Epithelial cell of esophagus (primary cell): ENCODE measurements around the gene VASP.

ENCODE experiments used
- DNase-seq: peaks from one replicate; pipeline ENCODE4 v3.0.0; 2010; ENCODE audit warnings: low read depth
- H3K4me3 ChIP-seq: 2 replicates; pipeline ENCODE4 v1.5.1; 2011; ENCODE audit warnings: mild to moderate bottlenecking, low read length, control low read depth
- TF ChIP-seq, protein P1 (sequence below): IDR thresholded peaks from 2 replicates; pipeline ENCODE4 v1.5.1; 2011; ENCODE audit warnings: low read depth, mild to moderate bottlenecking, low read length, control low read depth, inconsistent platforms; ENCODE audit not compliant: insufficient read depth; ENCODE audit errors: missing control alignments

Gene VASP

DNA sequence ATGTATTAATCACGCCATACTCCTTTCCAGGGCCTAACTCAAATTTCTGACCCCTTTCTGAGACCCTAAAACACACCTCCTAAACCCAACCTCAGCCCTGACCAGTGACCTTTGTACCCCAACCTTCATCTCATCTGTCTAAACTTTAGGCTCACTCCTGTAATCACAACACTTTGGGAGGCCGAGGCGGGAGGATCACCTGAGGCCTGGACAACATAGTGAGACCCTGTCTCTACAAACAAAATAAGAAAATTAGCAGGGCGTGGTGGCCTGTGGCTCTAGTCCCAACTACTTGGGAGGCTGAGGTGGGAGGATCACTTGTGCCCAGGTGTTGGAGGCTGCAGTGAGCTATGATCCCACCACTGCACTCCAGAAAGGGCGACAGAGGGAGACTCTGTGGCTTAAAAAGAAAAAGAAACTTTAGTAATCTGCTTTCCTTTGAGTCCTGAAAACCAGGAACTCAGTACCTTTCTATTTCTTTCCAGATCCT, 15.1 kb upstream of the VASP start:
- peak overlapping the region; percentile 59 for H3K4me3 ChIP-seq
- TF ChIP-seq, protein P1, sequence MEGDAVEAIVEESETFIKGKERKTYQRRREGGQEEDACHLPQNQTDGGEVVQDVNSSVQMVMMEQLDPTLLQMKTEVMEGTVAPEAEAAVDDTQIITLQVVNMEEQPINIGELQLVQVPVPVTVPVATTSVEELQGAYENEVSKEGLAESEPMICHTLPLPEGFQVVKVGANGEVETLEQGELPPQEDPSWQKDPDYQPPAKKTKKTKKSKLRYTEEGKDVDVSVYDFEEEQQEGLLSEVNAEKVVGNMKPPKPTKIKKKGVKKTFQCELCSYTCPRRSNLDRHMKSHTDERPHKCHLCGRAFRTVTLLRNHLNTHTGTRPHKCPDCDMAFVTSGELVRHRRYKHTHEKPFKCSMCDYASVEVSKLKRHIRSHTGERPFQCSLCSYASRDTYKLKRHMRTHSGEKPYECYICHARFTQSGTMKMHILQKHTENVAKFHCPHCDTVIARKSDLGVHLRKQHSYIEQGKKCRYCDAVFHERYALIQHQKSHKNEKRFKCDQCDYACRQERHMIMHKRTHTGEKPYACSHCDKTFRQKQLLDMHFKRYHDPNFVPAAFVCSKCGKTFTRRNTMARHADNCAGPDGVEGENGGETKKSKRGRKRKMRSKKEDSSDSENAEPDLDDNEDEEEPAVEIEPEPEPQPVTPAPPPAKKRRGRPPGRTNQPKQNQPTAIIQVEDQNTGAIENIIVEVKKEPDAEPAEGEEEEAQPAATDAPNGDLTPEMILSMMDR = no peak
- DNase-seq = no peak

DNA sequence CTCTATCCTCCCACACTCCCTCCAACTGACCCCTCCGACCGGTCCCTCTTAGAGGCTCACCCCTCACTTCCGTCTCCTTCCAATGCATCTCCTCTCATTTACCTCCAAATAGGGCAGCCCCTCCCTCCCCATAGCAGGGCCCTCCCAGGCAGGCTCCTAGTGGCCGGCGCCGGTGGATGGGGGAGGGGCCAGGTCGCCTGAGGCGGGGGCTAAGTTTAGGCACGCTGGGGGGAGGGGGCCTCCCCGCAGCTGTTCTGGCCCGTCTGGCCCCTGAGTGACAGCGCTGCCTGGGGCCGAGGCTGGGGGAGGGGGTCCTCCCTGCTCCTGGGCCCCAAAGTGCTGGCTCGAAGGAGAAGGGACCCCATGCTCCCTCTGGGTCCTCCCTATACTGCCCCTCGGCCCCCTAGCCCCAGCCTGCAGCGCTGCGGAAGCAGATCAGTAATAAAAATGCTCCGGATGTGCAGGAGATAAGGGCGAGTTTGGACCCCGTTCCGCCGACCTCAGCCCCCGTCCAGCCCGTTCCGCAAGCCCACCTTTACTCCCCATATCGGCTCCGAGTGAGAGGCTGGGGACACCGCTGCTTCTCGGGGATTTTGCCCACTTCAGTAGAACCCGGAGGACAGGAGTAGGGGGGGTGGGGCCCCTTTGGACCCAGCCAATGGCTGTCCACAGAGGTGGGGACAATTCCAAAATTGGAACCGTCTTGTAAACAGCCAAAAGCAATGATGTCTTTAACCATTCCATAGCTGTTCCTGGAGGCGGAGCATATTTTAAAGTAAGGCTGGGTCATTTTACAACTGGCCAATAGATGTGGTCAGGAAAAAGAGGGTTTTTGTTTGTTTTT, 14.4 kb upstream of the VASP start:
- peak overlapping the region; percentile 59 for H3K4me3 ChIP-seq
- TF ChIP-seq, protein P1 = no peak
- peak; percentile 44 for DNase-seq

DNA sequence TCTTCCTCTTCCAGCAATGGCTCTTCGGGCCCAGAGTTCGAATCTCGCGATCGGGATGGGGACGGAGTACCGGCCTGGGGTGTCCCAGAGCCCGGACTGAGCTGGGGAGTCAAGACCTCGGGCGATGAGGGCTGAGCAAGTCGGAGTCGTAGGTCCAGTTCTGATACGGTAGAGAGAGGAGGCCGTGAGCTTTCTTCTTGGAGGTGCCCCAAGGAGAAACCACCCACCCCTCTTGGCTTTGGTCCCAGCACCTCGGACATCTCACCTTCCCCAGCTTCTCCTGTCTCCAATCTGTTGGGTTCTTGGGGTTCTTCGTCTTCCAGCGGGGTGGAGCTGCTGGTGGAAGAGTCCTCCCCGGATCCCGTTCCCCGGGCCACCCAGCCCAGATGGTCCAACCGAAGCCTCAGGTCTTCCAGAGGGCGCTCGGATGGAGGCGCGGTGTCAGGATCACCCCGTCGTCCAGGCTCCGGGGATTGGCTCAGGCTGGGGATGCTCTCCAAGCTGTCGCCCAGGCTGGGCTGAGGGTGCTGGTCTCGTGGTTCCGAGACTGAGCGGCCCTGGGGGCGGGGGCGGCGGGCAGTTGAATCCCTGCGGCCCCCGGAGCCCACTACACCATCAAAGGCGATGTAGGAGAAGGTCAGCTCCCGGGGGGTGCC, 12.9 kb upstream of the VASP start:
- TF ChIP-seq, protein P1 = no peak
- DNase-seq = no peak

DNA sequence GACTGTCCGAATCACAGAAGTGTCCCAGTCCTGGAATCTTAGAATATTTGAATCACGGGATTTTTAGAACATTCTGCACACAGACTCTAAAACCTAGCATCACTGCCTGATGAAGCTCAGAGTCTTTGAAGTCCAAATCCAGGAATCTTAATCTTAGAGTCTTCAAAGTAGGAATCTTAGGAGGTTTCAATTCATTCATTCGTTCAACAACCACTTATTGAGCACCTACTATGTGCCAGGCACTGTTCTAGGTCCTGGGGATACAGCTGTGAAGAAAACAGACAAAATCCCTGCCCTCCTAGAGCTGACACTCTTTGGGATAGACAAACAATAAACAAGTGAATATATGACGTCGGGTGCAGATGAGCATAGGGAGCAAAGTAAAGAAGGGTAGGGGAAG, 12.1 kb upstream of the VASP start:
- DNase-seq = no peak
- no peak overlapping the region for H3K4me3 ChIP-seq
- TF ChIP-seq, protein P1 = no peak

More for the DNA sequence above, 12.9 kb upstream of the VASP start:
- no peak overlapping the region for H3K4me3 ChIP-seq

DNA sequence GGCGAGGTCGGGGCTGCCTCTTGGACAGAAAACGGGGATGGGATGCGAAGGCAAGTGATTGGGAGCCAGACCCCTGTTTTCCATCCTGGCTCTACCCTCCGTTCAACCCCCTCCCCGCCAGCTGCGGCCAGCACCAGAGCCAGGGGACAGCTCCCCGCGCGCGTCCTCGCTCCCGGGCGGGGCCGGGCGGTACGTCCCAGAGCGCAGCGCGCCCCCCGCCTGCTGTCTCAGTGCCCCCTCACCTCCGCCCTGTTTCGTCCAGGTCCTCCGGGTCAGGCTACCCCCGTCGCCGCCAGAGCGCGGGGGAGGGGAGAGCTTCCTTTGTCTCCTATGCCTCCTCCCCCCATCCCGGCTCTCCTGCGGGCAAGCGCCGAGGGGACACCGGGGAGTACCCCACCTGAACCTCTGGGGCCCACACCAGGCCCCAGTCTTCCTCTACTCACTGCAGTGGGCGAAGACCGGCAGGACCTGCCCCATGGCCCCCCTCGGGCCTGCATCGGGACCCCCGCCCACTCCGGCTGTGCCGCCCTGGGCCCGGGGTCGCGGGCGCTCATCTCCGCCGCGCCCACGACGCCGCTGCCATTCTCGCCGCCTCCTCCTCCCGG, 10.8 kb upstream of the VASP start:
- peak overlapping the region; percentile 57 for H3K4me3 ChIP-seq
- no peak for DNase-seq
- TF ChIP-seq, protein P1 = no peak

DNA sequence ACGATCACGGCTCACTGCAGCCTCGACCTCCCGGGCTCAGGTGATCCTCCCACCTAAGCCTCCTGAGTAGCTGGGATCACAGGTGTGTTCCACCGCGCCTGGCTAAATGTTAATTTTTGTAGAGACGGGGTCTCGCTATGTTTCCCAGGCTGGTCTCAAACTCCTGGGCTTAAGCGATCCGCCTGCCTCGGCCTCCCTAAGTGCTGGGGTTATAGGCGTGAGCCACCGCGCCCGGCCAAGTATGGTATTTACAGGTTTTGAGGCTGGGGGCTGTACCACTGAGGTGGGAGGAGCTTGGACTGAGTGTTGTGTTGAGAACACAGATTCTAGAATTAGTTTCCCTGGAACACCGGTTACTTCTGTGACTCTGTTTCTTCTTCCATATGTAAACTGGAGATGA, 9.5 kb upstream of the VASP start:
- DNase-seq = no peak
- H3K4me3 ChIP-seq = no peak overlapping the region
- TF ChIP-seq, protein P1 = no peak
